VCaP (cell line): Measurements from ENCODE around the gene SV2C.

Experiments used
- H3K27ac ChIP-seq: fragments of 450-650 bp; 2 replicates; pipeline ENCODE4 v1.5.1; 2017
- CTCF ChIP-seq: fragments of 450-650 bp; conservative IDR thresholded peaks from 2 replicates; pipeline ENCODE4 v1.5.1; 2017; ENCODE audit warnings: mild to moderate bottlenecking, moderate library complexity

The SV2C gene

DNA sequence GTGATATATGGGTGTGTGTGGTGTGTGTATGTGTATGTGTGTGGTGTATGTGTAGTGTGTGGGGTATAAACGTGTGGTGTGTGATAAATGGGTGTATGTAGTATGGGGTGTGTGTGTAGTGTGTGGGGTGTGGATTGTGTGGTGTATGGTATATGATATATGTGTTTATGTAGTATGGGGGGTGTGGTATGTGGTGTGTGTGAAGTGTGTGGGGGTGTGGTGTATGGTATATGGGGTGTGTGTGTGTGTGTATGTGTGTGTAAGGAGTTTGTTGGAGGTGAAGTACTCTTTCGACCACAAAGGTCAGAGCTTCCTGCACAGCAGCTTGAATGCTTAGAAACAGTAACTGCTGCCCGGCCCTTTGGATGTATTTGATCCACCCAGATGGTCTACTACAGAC, 174.7 kb downstream of the SV2C start:
- TF ChIP-seq CTCF, result no peak
- H3K27ac ChIP-seq, result no peak overlapping the region

- no peak for TF ChIP-seq CTCF
- H3K27ac ChIP-seq, result no peak overlapping the region
These were observed 181.5 kb downstream of the SV2C start for GRCh38 chr5:76264681-76265080.

- no peak overlapping the region for H3K27ac ChIP-seq
- TF ChIP-seq CTCF, result no peak
These were observed 186.2 kb downstream of the SV2C start for GRCh38 chr5:76269259-76269931.

GRCh38 chr5:76269932-76270610, 186.9 kb downstream of the SV2C start:
- no peak for TF ChIP-seq CTCF
- no peak overlapping the region for H3K27ac ChIP-seq

- no peak overlapping the region for H3K27ac ChIP-seq
- TF ChIP-seq CTCF, result no peak
These were observed 188.7 kb downstream of the SV2C start for GRCh38 chr5:76271836-76272235.

- no peak overlapping the region for H3K27ac ChIP-seq
- TF ChIP-seq CTCF, result no peak
These were observed 190.2 kb downstream of the SV2C start for GRCh38 chr5:76273206-76273885.

DNA sequence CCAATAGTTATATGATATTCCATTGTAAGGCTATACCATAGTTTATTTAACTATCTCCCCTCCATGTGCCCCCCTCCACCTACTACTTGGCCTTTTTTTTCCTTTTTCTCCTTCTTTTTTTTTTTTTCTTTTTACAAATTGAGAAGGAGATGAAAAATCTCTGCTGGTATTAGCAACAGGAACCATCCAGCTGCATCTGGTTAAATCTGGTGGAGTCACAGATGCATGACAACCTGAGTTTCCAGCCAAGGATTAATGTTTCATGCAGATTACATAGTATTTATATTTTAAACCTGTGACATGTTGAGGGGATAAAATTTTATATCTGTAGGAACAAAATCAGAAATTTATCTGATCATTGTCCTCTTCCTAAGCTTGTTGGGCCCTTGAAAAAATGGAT, 191.4 kb downstream of the SV2C start:
- TF ChIP-seq CTCF, result no peak
- no peak overlapping the region for H3K27ac ChIP-seq
